OCI-LY1 (cell line): ENCODE results near the gene DQX1.

Experiments used
- CTCF ChIP-seq: fragments of 200-600 bp; sonication (generic), shearing (Covaris generic); IDR thresholded peaks from 2 replicates; pipeline ENCODE4 v1.5.1; 2017; ENCODE audit warnings: mild to moderate bottlenecking, antibody characterized with exemption, low read length, moderate library complexity, mixed read lengths
- EZH2 ChIP-seq: fragments of 200-600 bp; sonication (generic), shearing (Covaris generic); IDR thresholded peaks from 2 replicates; pipeline ENCODE4 v1.8.0; 2017; ENCODE audit warnings: borderline replicate concordance, mixed run types, mild to moderate bottlenecking, antibody characterized with exemption, low read length, moderate library complexity, mixed read lengths

GRCh38 chr2:74542978-74543377 is 16.9 kb upstream of the DQX1 start:
- no peak for TF ChIP-seq CTCF
- TF ChIP-seq EZH2 = no peak
